Memory B cell (primary cell): ENCODE measurements around the gene NTN3.
"Not testable (repeated sequence)": the region's sequence is repeated elsewhere in the genome, so short reads cannot be mapped to it uniquely, and the experiment has no call there.

ENCODE experiments used
- ATAC-seq: fragments of 150-1000 bp; cut with Tn5 transposase; 2 replicates; pipeline ENCODE4 v1.10.0; 2021; ENCODE audit warnings: low read depth, mild to moderate bottlenecking, moderate library complexity
- DNase-seq, 2 donors: peaks; one replicate each; pipeline ENCODE4 v3.0.0; 2022; ENCODE audit warnings: low spot score in 2 of 2
- H3K27ac Mint-ChIP-seq: one replicate; pipeline ENCODE4 v1.8.0; 2022; ENCODE audit warnings: mild to moderate bottlenecking, moderate library complexity, mixed read lengths
- H3K27me3 Mint-ChIP-seq: one replicate; pipeline ENCODE4 v1.8.0; 2022; ENCODE audit warnings: mixed read lengths
- H3K36me3 Mint-ChIP-seq: one replicate; pipeline ENCODE4 v1.8.0; 2022; ENCODE audit warnings: mild to moderate bottlenecking, mixed read lengths
- H3K4me1 Mint-ChIP-seq: one replicate; pipeline ENCODE4 v1.8.0; 2022; ENCODE audit warnings: mixed read lengths
- H3K4me3 Mint-ChIP-seq: one replicate; pipeline ENCODE4 v1.8.0; 2022; ENCODE audit warnings: mild to moderate bottlenecking, moderate library complexity, mixed read lengths
- H3K9me3 Mint-ChIP-seq: one replicate; pipeline ENCODE4 v1.8.0; 2022; ENCODE audit warnings: mixed read lengths

Gene NTN3

GRCh38 chr16:2432801-2433505 lies 38.1 kb upstream of the NTN3 start:
- peaks cover 8% of the 10 kb centered on the region for H3K36me3 Mint-ChIP-seq
- no peak overlapping the region for H3K4me3 Mint-ChIP-seq
- H3K27me3 Mint-ChIP-seq, result no peaks in the 10 kb centered on the region
- peaks cover 13% of the 10 kb centered on the region for H3K4me1 Mint-ChIP-seq
- no peak overlapping the region for H3K27ac Mint-ChIP-seq
- ATAC-seq (no peak), DNase-seq (no peak)
- H3K9me3 Mint-ChIP-seq, result no peaks in the 10 kb centered on the region

- ATAC-seq, H3K9me3 Mint-ChIP-seq, H3K27ac Mint-ChIP-seq, H3K36me3 Mint-ChIP-seq, H3K27me3 Mint-ChIP-seq, H3K4me3 Mint-ChIP-seq, DNase-seq: not testable (repeated sequence)
- peaks cover 14% of the 10 kb centered on the region for H3K4me1 Mint-ChIP-seq
These were observed 35.9 kb upstream of the NTN3 start for GRCh38 chr16:2435236-2435635.

- Mint-ChIP-seq H3K27me3 (no peaks in the 10 kb centered on the region), H3K36me3 (peaks cover 8% of the 10 kb centered on the region), H3K4me1 (peaks cover 16% of the 10 kb centered on the region), H3K27ac (no peak overlapping the region), H3K9me3 (no peaks in the 10 kb centered on the region), H3K4me3 (no peak overlapping the region)
- ATAC-seq, result no peak
- DNase-seq, result no peak
These were observed 35.0 kb upstream of the NTN3 start for GRCh38 chr16:2436110-2436509.

GRCh38 chr16:2437032-2437790 lies 33.9 kb upstream of the NTN3 start:
- Mint-ChIP-seq H3K36me3 (peaks cover 8% of the 10 kb centered on the region), H3K4me1 (peaks cover 16% of the 10 kb centered on the region), H3K4me3 (no peak overlapping the region), H3K27ac (peak overlapping the region; percentile 41), H3K27me3 (no peaks in the 10 kb centered on the region), H3K9me3 (no peaks in the 10 kb centered on the region)
- DNase-seq (no peak), ATAC-seq (no peak)

- no peaks in the 10 kb centered on the region for H3K27me3 Mint-ChIP-seq
- H3K4me1 Mint-ChIP-seq, result peaks cover 13% of the 10 kb centered on the region
- H3K4me3 Mint-ChIP-seq, result no peak overlapping the region
- H3K27ac Mint-ChIP-seq, result peak overlapping the region; percentile 30
- no peaks in the 10 kb centered on the region for H3K9me3 Mint-ChIP-seq
- peaks cover 6% of the 10 kb centered on the region for H3K36me3 Mint-ChIP-seq
- no peak for ATAC-seq
- DNase-seq, result no peak
These were observed 33.0 kb upstream of the NTN3 start for GRCh38 chr16:2438121-2438520.

GRCh38 chr16:2439598-2439997 lies 31.5 kb upstream of the NTN3 start:
- Mint-ChIP-seq H3K27me3 (no peaks in the 10 kb centered on the region), H3K27ac (peak overlapping the region; percentile 89), H3K9me3 (no peaks in the 10 kb centered on the region), H3K36me3 (peaks cover 2% of the 10 kb centered on the region), H3K4me1 (peaks cover 13% of the 10 kb centered on the region), H3K4me3 (peak overlapping the region; percentile 24)
- no peak for ATAC-seq
- no peak for DNase-seq

- not testable (repeated sequence) for H3K36me3 Mint-ChIP-seq, H3K27ac Mint-ChIP-seq
These were observed 29.8 kb upstream of the NTN3 start for GRCh38 chr16:2441143-2441804.

GRCh38 chr16:2443555-2443954 lies 27.5 kb upstream of the NTN3 start:
- DNase-seq (no peak), ATAC-seq (no peak)
- Mint-ChIP-seq H3K27me3 (no peaks in the 10 kb centered on the region), H3K27ac (no peak overlapping the region), H3K4me3 (no peak overlapping the region), H3K36me3 (peaks cover 6% of the 10 kb centered on the region), H3K4me1 (peaks cover 13% of the 10 kb centered on the region), H3K9me3 (no peaks in the 10 kb centered on the region)

More at GRCh38 chr16:2441143-2441804, 29.8 kb upstream of the NTN3 start:
- not testable (repeated sequence) for ATAC-seq, H3K9me3 Mint-ChIP-seq, H3K4me3 Mint-ChIP-seq, H3K27me3 Mint-ChIP-seq, DNase-seq
- H3K4me1 Mint-ChIP-seq, result peaks cover 13% of the 10 kb centered on the region

GRCh38 chr16:2447920-2448583 lies 23.0 kb upstream of the NTN3 start:
- H3K27ac Mint-ChIP-seq, result no peak overlapping the region
- peaks cover 10% of the 10 kb centered on the region for H3K36me3 Mint-ChIP-seq
- DNase-seq, result no peak
- no peaks in the 10 kb centered on the region for H3K4me1 Mint-ChIP-seq
- no peaks in the 10 kb centered on the region for H3K9me3 Mint-ChIP-seq
- H3K27me3 Mint-ChIP-seq, result no peaks in the 10 kb centered on the region
- H3K4me3 Mint-ChIP-seq, result no peak overlapping the region
- ATAC-seq, result no peak

GRCh38 chr16:2449118-2449517 lies 22.0 kb upstream of the NTN3 start:
- ATAC-seq (no peak), DNase-seq (no peak)
- Mint-ChIP-seq H3K9me3 (no peaks in the 10 kb centered on the region), H3K36me3 (peaks cover 15% of the 10 kb centered on the region), H3K4me3 (no peak overlapping the region), H3K4me1 (no peaks in the 10 kb centered on the region), H3K27me3 (no peaks in the 10 kb centered on the region), H3K27ac (no peak overlapping the region)

GRCh38 chr16:2450535-2450934 lies 20.6 kb upstream of the NTN3 start:
- ATAC-seq, result no peak
- Mint-ChIP-seq H3K27me3 (no peaks in the 10 kb centered on the region), H3K27ac (no peak overlapping the region), H3K4me3 (no peak overlapping the region), H3K36me3 (peaks cover 15% of the 10 kb centered on the region), H3K9me3 (no peaks in the 10 kb centered on the region), H3K4me1 (no peaks in the 10 kb centered on the region)
- no peak for DNase-seq

GRCh38 chr16:2450975-2451381 lies 20.1 kb upstream of the NTN3 start:
- peaks cover 15% of the 10 kb centered on the region for H3K36me3 Mint-ChIP-seq
- no peak overlapping the region for H3K27ac Mint-ChIP-seq
- ATAC-seq, result no peak

GRCh38 chr16:2451851-2452320 lies 19.2 kb upstream of the NTN3 start:
- Mint-ChIP-seq H3K4me3 (no peak overlapping the region), H3K36me3 (peaks cover 13% of the 10 kb centered on the region), H3K9me3 (no peaks in the 10 kb centered on the region), H3K27ac (no peak overlapping the region), H3K4me1 (no peaks in the 10 kb centered on the region), H3K27me3 (no peaks in the 10 kb centered on the region)
- no peak for ATAC-seq
- no peak for DNase-seq

More at GRCh38 chr16:2450975-2451381, 20.1 kb upstream of the NTN3 start:
- H3K4me3 Mint-ChIP-seq, result no peak overlapping the region
- DNase-seq, result no peak
- H3K9me3 Mint-ChIP-seq, result no peaks in the 10 kb centered on the region
- H3K4me1 Mint-ChIP-seq, result no peaks in the 10 kb centered on the region
- no peaks in the 10 kb centered on the region for H3K27me3 Mint-ChIP-seq

GRCh38 chr16:2452650-2453049 lies 18.4 kb upstream of the NTN3 start:
- no peak overlapping the region for H3K27ac Mint-ChIP-seq
- DNase-seq (no peak), ATAC-seq (no peak)
- H3K4me1 Mint-ChIP-seq, result no peaks in the 10 kb centered on the region
- no peaks in the 10 kb centered on the region for H3K9me3 Mint-ChIP-seq
- no peak overlapping the region for H3K4me3 Mint-ChIP-seq
- H3K36me3 Mint-ChIP-seq, result peaks cover 12% of the 10 kb centered on the region
- H3K27me3 Mint-ChIP-seq, result no peaks in the 10 kb centered on the region
